ENCODE results near the gene LY6G6C.

The LY6G6C gene

GRCh38 chr6:31701666-31702404 is 19.7 kb downstream of the LY6G6C start:
- Histone ChIP-seq H3K27ac (ENCODE audit: low read depth, low read length) (no peak overlapping the region), H4K12ac (ENCODE audit: low read depth, low read length) (no peak overlapping the region), H3K14ac (ENCODE audit: low read length) (peak overlapping the region; percentile 22), H3K36me3 (ENCODE audit: control insufficient read depth in 1 of 2, insufficient read depth in 2 of 2, low read length in 2 of 2) (peaks cover 8% of the 10 kb centered on the region in 2 experiments), H3K4me2 (ENCODE audit: low read length) (peak overlapping the region; percentile 82), H2AK5ac (ENCODE audit: low read length) (no peak overlapping the region), H3K27me3 (ENCODE audit: insufficient read depth, low read length) (no peaks in the 10 kb centered on the region), H2BK5ac (ENCODE audit: low read depth, low read length, poor library complexity) (no peak overlapping the region), H3K9ac (ENCODE audit: low read length) (peak overlapping the region; percentile 60), H3K79me1 (ENCODE audit: low read length) (peaks cover 6% of the 10 kb centered on the region), H3K18ac (ENCODE audit: low read length) (peak overlapping the region; percentile 5), H4K8ac (ENCODE audit: low read depth, low read length) (no peak overlapping the region), H2AFZ (ENCODE audit: insufficient read depth, low read length, poor library complexity) (no peak overlapping the region), H3K9me3 (ENCODE audit: insufficient read depth, low read depth, low read length) (no peaks in the 10 kb centered on the region), H3K79me2 (ENCODE audit: control insufficient read depth, insufficient read depth, low read length, poor library complexity) (peaks cover 6% of the 10 kb centered on the region), H3K23ac (ENCODE audit: low read length) (peak overlapping the region; percentile 46), H3K4ac (ENCODE audit: low read depth, low read length) (peak overlapping the region; percentile 78), H4K91ac (ENCODE audit: low read depth, low read length) (no peak overlapping the region), H2BK12ac (ENCODE audit: low read length) (no peak overlapping the region), H3K4me3 (ENCODE audit: low read depth, low read length) (no peak overlapping the region), H2BK120ac (ENCODE audit: insufficient read depth, low read length, poor library complexity) (no peak overlapping the region), H3K4me1 (ENCODE audit: control insufficient read depth in 1 of 2, insufficient read depth in 2 of 2, low read length in 2 of 2) (peaks cover 7 to 8% of the 10 kb centered on the region in 2 experiments)
- DNase-seq, result no peak
- no CpG with 5 or more reads among the region's 7 CpGs for WGBS (ENCODE audit: extremely low coverage, insufficient coverage, insufficient read length)

GRCh38 chr6:31700740-31701401 is 20.7 kb downstream of the LY6G6C start:
- no peak overlapping the region for H3K4me3 ChIP-seq (ENCODE audit: low read depth, low read length)
- no peak overlapping the region for H4K8ac ChIP-seq (ENCODE audit: low read depth, low read length)
- no peak overlapping the region for H3K9ac ChIP-seq (ENCODE audit: low read length)
- peaks cover 7 to 10% of the 10 kb centered on the region in 2 experiments for H3K4me1 ChIP-seq (ENCODE audit: control insufficient read depth in 1 of 2, insufficient read depth in 2 of 2, low read length in 2 of 2)
- DNase-seq, result no peak
- H2AFZ ChIP-seq (ENCODE audit: insufficient read depth, low read length, poor library complexity), result no peak overlapping the region
- no peak overlapping the region for H3K18ac ChIP-seq (ENCODE audit: low read length)
- H3K79me2 ChIP-seq (ENCODE audit: control insufficient read depth, insufficient read depth, low read length, poor library complexity), result peaks cover 6% of the 10 kb centered on the region
- H3K4me2 ChIP-seq (ENCODE audit: low read length), result no peak overlapping the region
- H3K9me3 ChIP-seq (ENCODE audit: insufficient read depth, low read depth, low read length), result no peaks in the 10 kb centered on the region
- H3K23ac ChIP-seq (ENCODE audit: low read length), result no peak overlapping the region
- no peak overlapping the region for H2AK5ac ChIP-seq (ENCODE audit: low read length)
- H3K14ac ChIP-seq (ENCODE audit: low read length), result no peak overlapping the region
- no peak overlapping the region for H2BK5ac ChIP-seq (ENCODE audit: low read depth, low read length, poor library complexity)
- H3K27me3 ChIP-seq (ENCODE audit: insufficient read depth, low read length), result no peaks in the 10 kb centered on the region
- peak overlapping the region; percentile 9 for H3K4ac ChIP-seq (ENCODE audit: low read depth, low read length)
- WGBS (ENCODE audit: extremely low coverage, insufficient coverage, insufficient read length), result no CpG with 5 or more reads among the region's 5 CpGs
- no peak overlapping the region for H4K91ac ChIP-seq (ENCODE audit: low read depth, low read length)
- H3K79me1 ChIP-seq (ENCODE audit: low read length), result peaks cover 6% of the 10 kb centered on the region
- no peak overlapping the region for H3K27ac ChIP-seq (ENCODE audit: low read depth, low read length)
- H2BK120ac ChIP-seq (ENCODE audit: insufficient read depth, low read length, poor library complexity), result no peak overlapping the region
- peaks cover 12 to 14% of the 10 kb centered on the region in 2 experiments for H3K36me3 ChIP-seq (ENCODE audit: control insufficient read depth in 1 of 2, insufficient read depth in 2 of 2, low read length in 2 of 2)
- H2BK12ac ChIP-seq (ENCODE audit: low read length), result no peak overlapping the region
- no peak overlapping the region for H4K12ac ChIP-seq (ENCODE audit: low read depth, low read length)

DNA sequence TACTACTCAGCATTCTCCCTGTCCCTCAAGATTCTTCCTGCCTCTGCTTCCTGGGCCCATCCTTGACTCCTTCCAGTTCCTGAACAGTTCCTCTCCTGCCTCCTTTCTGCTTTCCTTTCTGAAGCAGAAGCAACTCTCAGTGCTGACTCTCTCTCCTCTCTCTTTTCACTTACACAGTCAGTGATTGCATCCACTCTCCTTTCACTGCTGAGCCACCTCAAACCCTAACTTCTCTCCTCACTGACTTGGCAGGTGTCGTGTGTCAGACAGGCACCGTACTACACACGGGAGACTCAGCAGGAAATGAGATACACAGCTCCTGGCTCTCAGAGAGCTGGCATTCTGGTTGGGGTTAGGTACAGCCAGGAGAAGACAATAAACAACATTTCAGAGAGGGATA is 24.0 kb downstream of the LY6G6C start:
- no CpG with 5 or more reads among the region's 3 CpGs for WGBS (ENCODE audit: extremely low coverage, insufficient coverage, insufficient read length)
- peaks cover 3% of the 10 kb centered on the region for H3K79me2 ChIP-seq (ENCODE audit: control insufficient read depth, insufficient read depth, low read length, poor library complexity)
- peaks cover 33 to 35% of the 10 kb centered on the region in 2 experiments for H3K36me3 ChIP-seq (ENCODE audit: control insufficient read depth in 1 of 2, insufficient read depth in 2 of 2, low read length in 2 of 2)
- H2BK12ac ChIP-seq (ENCODE audit: low read length), result no peak overlapping the region
- H3K4me3 ChIP-seq (ENCODE audit: low read depth, low read length), result no peak overlapping the region
- no peak overlapping the region for H3K27ac ChIP-seq (ENCODE audit: low read depth, low read length)
- H2AK5ac ChIP-seq (ENCODE audit: low read length), result no peak overlapping the region
- H2AFZ ChIP-seq (ENCODE audit: insufficient read depth, low read length, poor library complexity), result no peak overlapping the region
- H3K27me3 ChIP-seq (ENCODE audit: insufficient read depth, low read length), result no peaks in the 10 kb centered on the region
- no peak overlapping the region for H3K23ac ChIP-seq (ENCODE audit: low read length)
- no peak overlapping the region for H3K4me2 ChIP-seq (ENCODE audit: low read length)
- no peak overlapping the region for H2BK5ac ChIP-seq (ENCODE audit: low read depth, low read length, poor library complexity)
- no peak overlapping the region for H4K91ac ChIP-seq (ENCODE audit: low read depth, low read length)
- no peak for DNase-seq
- no peaks in the 10 kb centered on the region for H3K9me3 ChIP-seq (ENCODE audit: insufficient read depth, low read depth, low read length)
- H4K8ac ChIP-seq (ENCODE audit: low read depth, low read length), result no peak overlapping the region
- peaks cover 7 to 10% of the 10 kb centered on the region in 2 experiments for H3K4me1 ChIP-seq (ENCODE audit: control insufficient read depth in 1 of 2, insufficient read depth in 2 of 2, low read length in 2 of 2)
- H4K12ac ChIP-seq (ENCODE audit: low read depth, low read length), result no peak overlapping the region
- H3K14ac ChIP-seq (ENCODE audit: low read length), result no peak overlapping the region
- no peak overlapping the region for H3K9ac ChIP-seq (ENCODE audit: low read length)
- no peak overlapping the region for H2BK120ac ChIP-seq (ENCODE audit: insufficient read depth, low read length, poor library complexity)
- no peak overlapping the region for H3K18ac ChIP-seq (ENCODE audit: low read length)
- H3K4ac ChIP-seq (ENCODE audit: low read depth, low read length), result no peak overlapping the region
- H3K79me1 ChIP-seq (ENCODE audit: low read length), result peaks cover under 1% of the 10 kb centered on the region

- Histone ChIP-seq H3K4me3 (ENCODE audit: low read depth, low read length) (no peak overlapping the region), H3K9ac (ENCODE audit: low read length) (no peak overlapping the region), H3K27me3 (ENCODE audit: insufficient read depth, low read length) (no peaks in the 10 kb centered on the region), H2AFZ (ENCODE audit: insufficient read depth, low read length, poor library complexity) (no peak overlapping the region), H2BK5ac (ENCODE audit: low read depth, low read length, poor library complexity) (no peak overlapping the region), H3K18ac (ENCODE audit: low read length) (no peak overlapping the region), H3K4ac (ENCODE audit: low read depth, low read length) (no peak overlapping the region), H3K4me1 (ENCODE audit: control insufficient read depth in 1 of 2, insufficient read depth in 2 of 2, low read length in 2 of 2) (peaks cover 11 to 15% of the 10 kb centered on the region in 2 experiments), H3K27ac (ENCODE audit: low read depth, low read length) (no peak overlapping the region), H3K9me3 (ENCODE audit: insufficient read depth, low read depth, low read length) (no peaks in the 10 kb centered on the region), H3K79me1 (ENCODE audit: low read length) (peaks cover 13% of the 10 kb centered on the region), H3K4me2 (ENCODE audit: low read length) (no peak overlapping the region), H4K8ac (ENCODE audit: low read depth, low read length) (no peak overlapping the region), H2BK120ac (ENCODE audit: insufficient read depth, low read length, poor library complexity) (no peak overlapping the region), H2AK5ac (ENCODE audit: low read length) (no peak overlapping the region), H3K14ac (ENCODE audit: low read length) (no peak overlapping the region), H2BK12ac (ENCODE audit: low read length) (no peak overlapping the region), H3K36me3 (ENCODE audit: control insufficient read depth in 1 of 2, insufficient read depth in 2 of 2, low read length in 2 of 2) (peaks cover 51 to 53% of the 10 kb centered on the region in 2 experiments), H4K91ac (ENCODE audit: low read depth, low read length) (no peak overlapping the region), H3K79me2 (ENCODE audit: control insufficient read depth, insufficient read depth, low read length, poor library complexity) (no peaks in the 10 kb centered on the region), H4K12ac (ENCODE audit: low read depth, low read length) (no peak overlapping the region), H3K23ac (ENCODE audit: low read length) (no peak overlapping the region)
- DNase-seq, result no peak
- no CpG with 5 or more reads among the region's 6 CpGs for WGBS (ENCODE audit: extremely low coverage, insufficient coverage, insufficient read length)
Observed at GRCh38 chr6:31693535-31693934, 28.0 kb downstream of the LY6G6C start.

All from trophoblast cell (in vitro differentiated cells and primary cell).